OCI-LY7 (cell line): ENCODE data around the gene DNM2. TPM values are rescaled to one million over a fixed set of nuclear protein-coding genes. Genes with fewer than 3 reads are reported as not detected.

ENCODE experiments used
- BruUV-seq: library from RNA; stranded (reverse); fragments of 400-500 nt; replicated peaks from 2 replicates; lab custom pipeline; 2021; lab: Mats Ljungman, UMichigan
- CTCF ChIA-PET: fragments of 300-600 bp; sonication (Branson Sonifier 250); formaldehyde crosslinking; loops from one replicate; lab custom pipeline; 2022; ENCODE audit warnings: antibody characterized with exemption; ENCODE audit not compliant: unreplicated experiment; lab: Charles Lee
- POLR2A ChIA-PET: fragments of 300-600 bp; sonication (Branson Sonifier 250); formaldehyde crosslinking; loops from one replicate; lab custom pipeline; 2022; ENCODE audit warnings: antibody characterized with exemption; lab: Charles Lee
- DNase-seq: peaks from one replicate; pipeline ENCODE4 v3.0.0-alpha.2; 2015; ENCODE audit warnings: low spot score
- H2AFZ ChIP-seq: fragments of 200-600 bp; sonication (generic), shearing (Covaris generic); 2 replicates; pipeline ENCODE4 v1.6.1; 2014; ENCODE audit warnings: mild to moderate bottlenecking, antibody characterized with exemption, low read length, moderate library complexity
- H3K27ac ChIP-seq: fragments of 200-600 bp; sonication (generic); 2 replicates; pipeline ENCODE4 v1.5.1; 2014; ENCODE audit warnings: mixed run types, low read depth, mild to moderate bottlenecking, moderate library complexity, low read length, inconsistent platforms; ENCODE audit not compliant: poor library complexity, severe bottlenecking
- H3K36me3 ChIP-seq: fragments of 200-600 bp; sonication (generic); 2 replicates; pipeline ENCODE4 v1.6.1; 2014; ENCODE audit warnings: mild to moderate bottlenecking, antibody characterized with exemption, low read length, moderate library complexity, mixed read lengths; ENCODE audit not compliant: insufficient read depth
- H3K4me1 ChIP-seq: fragments of 200-600 bp; sonication (generic); 2 replicates; pipeline ENCODE4 v1.5.1; 2014; ENCODE audit warnings: mild to moderate bottlenecking, low read length; ENCODE audit not compliant: insufficient read depth, poor library complexity, severe bottlenecking
- H3K4me2 ChIP-seq: fragments of 200-600 bp; sonication (generic); 2 replicates; pipeline ENCODE4 v1.6.1; 2014; ENCODE audit warnings: mild to moderate bottlenecking, low read length
- H3K4me3 ChIP-seq: fragments of 200-600 bp; sonication (generic); 2 replicates; pipeline ENCODE4 v1.5.1; 2014; ENCODE audit warnings: mild to moderate bottlenecking, low read depth, low read length; ENCODE audit not compliant: poor library complexity, severe bottlenecking
- H3K79me2 ChIP-seq: fragments of 200-600 bp; sonication (generic); 2 replicates; pipeline ENCODE4 v1.6.1; 2016; ENCODE audit warnings: low read depth, mild to moderate bottlenecking, low read length, moderate library complexity, mixed read lengths; ENCODE audit not compliant: insufficient read depth
- H3K9me2 ChIP-seq: fragments of 200-600 bp; sonication (generic); 2 replicates; pipeline ENCODE4 v1.6.1; 2016; ENCODE audit warnings: mild to moderate bottlenecking, low read length, mixed read lengths; ENCODE audit not compliant: insufficient read depth
- H3K9me3 ChIP-seq: fragments of 200-600 bp; sonication (generic); 2 replicates; pipeline ENCODE4 v1.6.1; 2014; ENCODE audit warnings: mild to moderate bottlenecking, mixed run types, low read length, mixed read lengths
- H4K20me1 ChIP-seq: fragments of 200-600 bp; sonication (generic); 2 replicates; pipeline ENCODE4 v1.6.1; 2014; ENCODE audit warnings: mild to moderate bottlenecking, antibody characterized with exemption, low read length, moderate library complexity, mixed read lengths; ENCODE audit not compliant: insufficient read depth
- EZH2phosphoT487 ChIP-seq: fragments of 200-600 bp; sonication (generic); IDR thresholded peaks from 2 replicates; pipeline ENCODE4 v1.6.1; 2018; ENCODE audit warnings: low read depth, borderline replicate concordance, mild to moderate bottlenecking, mixed run types, antibody characterized with exemption, low read length, moderate library complexity, mixed read lengths
- intact Hi-C: fragments of 100-400 bp; cut with micrococcal nuclease; formaldehyde crosslinking; loops from one replicate; pipeline ENCODE4 v1.10.0; 2022; ENCODE audit not compliant: unreplicated experiment
- total RNA-seq, 2 experiments: library from RNA; depleted of rRNA in 1 of 2; stranded (reverse); fragments of >200 nt in 1 of 2; shearing (Covaris generic) in 1 of 2; gene quantifications; 2 replicates each; pipeline ENCODE4 v1.2.3, GENCODE V29; 2014 to 2022
- TF ChIP-seq, protein P1 (sequence below): fragments of 200-600 bp; sonication (generic); conservative IDR thresholded peaks from 2 replicates; pipeline ENCODE4 v1.5.1; 2014; ENCODE audit warnings: mild to moderate bottlenecking, antibody characterized with exemption, low read length, moderate library complexity, mixed read lengths

Gene DNM2
- total RNA-seq, 2 experiments from 2014 or later, result 139 to 165 TPM

DNA sequence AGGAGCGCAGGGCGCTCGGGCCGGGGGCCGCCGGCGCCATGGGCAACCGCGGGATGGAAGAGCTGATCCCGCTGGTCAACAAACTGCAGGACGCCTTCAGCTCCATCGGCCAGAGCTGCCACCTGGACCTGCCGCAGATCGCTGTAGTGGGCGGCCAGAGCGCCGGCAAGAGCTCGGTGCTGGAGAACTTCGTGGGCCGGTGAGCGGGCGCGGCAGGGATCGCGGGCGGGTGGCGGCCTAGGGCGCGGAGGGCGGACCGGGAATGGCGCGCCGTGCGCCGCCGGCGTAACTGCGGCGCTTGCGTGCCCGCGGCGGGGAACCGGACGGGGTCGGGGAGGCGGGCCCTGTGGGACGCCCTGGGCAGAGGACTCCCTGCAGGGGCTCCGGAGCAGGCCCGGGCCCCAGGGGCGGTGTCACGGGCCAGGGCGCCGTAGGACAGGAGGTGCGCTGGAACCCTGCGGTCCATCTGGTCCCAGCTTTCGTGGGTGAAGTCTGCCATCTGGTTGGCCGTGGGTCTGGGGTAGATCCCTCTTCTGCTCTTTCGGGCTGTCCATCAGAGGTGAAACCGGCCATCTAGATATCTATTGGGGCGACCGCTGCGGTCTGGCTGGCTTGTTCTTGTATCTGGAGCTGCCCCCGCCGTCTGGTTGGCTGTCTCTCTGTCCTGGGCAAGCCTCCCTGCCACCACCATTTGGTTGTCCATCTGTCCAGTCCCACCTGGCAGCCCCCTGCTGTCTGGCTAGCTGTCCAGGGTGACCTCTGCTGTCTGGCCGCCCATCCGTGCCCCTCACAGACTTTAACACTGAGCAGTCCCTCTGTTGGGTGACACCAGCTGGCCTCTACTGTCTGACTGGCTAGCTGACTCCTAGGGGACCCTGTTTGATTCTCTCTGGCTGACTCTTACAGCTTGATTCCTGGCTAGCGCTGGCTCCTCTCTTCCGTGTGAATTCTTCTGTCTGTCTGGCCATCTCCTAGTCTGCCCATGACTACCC is 622 bp downstream of the DNM2 start:
- peak overlapping the region; percentile 94 for H3K4me3 ChIP-seq
- H3K4me1 ChIP-seq, result peaks cover 13% of the 10 kb centered on the region
- peaks cover 52% of the 10 kb centered on the region for H3K79me2 ChIP-seq
- no peak for TF ChIP-seq EZH2phosphoT487
- TF ChIP-seq, protein P1, sequence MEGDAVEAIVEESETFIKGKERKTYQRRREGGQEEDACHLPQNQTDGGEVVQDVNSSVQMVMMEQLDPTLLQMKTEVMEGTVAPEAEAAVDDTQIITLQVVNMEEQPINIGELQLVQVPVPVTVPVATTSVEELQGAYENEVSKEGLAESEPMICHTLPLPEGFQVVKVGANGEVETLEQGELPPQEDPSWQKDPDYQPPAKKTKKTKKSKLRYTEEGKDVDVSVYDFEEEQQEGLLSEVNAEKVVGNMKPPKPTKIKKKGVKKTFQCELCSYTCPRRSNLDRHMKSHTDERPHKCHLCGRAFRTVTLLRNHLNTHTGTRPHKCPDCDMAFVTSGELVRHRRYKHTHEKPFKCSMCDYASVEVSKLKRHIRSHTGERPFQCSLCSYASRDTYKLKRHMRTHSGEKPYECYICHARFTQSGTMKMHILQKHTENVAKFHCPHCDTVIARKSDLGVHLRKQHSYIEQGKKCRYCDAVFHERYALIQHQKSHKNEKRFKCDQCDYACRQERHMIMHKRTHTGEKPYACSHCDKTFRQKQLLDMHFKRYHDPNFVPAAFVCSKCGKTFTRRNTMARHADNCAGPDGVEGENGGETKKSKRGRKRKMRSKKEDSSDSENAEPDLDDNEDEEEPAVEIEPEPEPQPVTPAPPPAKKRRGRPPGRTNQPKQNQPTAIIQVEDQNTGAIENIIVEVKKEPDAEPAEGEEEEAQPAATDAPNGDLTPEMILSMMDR, result no peak
- H3K4me2 ChIP-seq, result peak overlapping the region; percentile 87
- peak overlapping the region; percentile 66 for H3K27ac ChIP-seq
- peak; percentile 63 for DNase-seq
- H4K20me1 ChIP-seq, result peaks cover 15% of the 10 kb centered on the region
- no peaks in the 10 kb centered on the region for H3K9me2 ChIP-seq
- no peaks in the 10 kb centered on the region for H3K9me3 ChIP-seq
- intact Hi-C loops, result no loop called here
- peak overlapping the region; percentile 52; the same call in 1 of the 2 replicates for H2AFZ ChIP-seq
- POLR2A ChIA-PET, result interaction anchor here (0.5 to 1.6 kb wide), 9 partner anchors 9 to 877 kb away, joined by 3 to 11 read pairs (median 3); partner anchors contain the start of gene TMED1
- BruUV-seq, result no TSS peak
- H3K36me3 ChIP-seq, result peaks cover 30% of the 10 kb centered on the region
- CTCF ChIA-PET, result interaction anchor here (0.6 to 1.6 kb wide), 4 partner anchors 51 to 146 kb away, joined by 4 to 7 read pairs (median 4); no protein-coding TSS in a partner anchor

DNA sequence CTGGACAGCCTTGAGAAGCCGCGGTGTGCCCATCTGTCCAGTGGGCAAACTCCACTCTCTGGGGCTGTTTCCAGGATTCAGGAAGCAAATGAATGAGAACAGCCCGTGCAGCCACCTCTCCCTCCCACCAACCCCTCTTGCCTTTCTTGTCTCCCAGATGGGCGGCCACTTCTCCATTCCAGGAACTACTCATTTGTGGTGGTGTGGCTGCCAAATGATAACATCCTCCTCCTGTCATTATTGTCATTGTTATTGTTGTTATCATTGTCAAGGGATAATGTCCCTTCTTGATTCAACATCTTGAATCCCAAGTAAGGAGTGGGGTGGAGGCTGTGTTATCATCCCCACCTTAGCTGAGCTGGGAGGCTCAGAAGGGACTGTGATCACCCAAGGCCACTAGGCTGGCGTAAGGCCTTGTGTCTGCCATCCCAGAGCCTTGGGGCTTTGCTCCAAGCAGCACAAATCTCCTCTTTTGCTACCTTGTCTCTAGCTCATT is 1.6 kb downstream of the DNM2 start:
- peaks cover 15% of the 10 kb centered on the region for H4K20me1 ChIP-seq
- H2AFZ ChIP-seq, result no peak overlapping the region
- H3K4me2 ChIP-seq, result peak overlapping the region; percentile 87
- intact Hi-C loops, result no loop called here
- peak overlapping the region; percentile 94 for H3K4me3 ChIP-seq
- POLR2A ChIA-PET, result interaction anchor here (0.5 to 0.9 kb wide), 2 partner anchors 8 to 114 kb away, joined by 3 read pairs; no protein-coding TSS in a partner anchor
- DNase-seq, result no peak
- H3K4me1 ChIP-seq, result peaks cover 13% of the 10 kb centered on the region
- no peaks in the 10 kb centered on the region for H3K9me2 ChIP-seq
- peaks cover 29% of the 10 kb centered on the region for H3K36me3 ChIP-seq
- BruUV-seq, result no TSS peak
- peaks cover 62% of the 10 kb centered on the region for H3K79me2 ChIP-seq
- H3K9me3 ChIP-seq, result no peaks in the 10 kb centered on the region
- CTCF ChIA-PET, result interaction anchor here (0.6 to 0.9 kb wide), 2 partner anchors 50 to 116 kb away, joined by 3 to 4 read pairs; partner anchors contain the start of gene TMED1
- H3K27ac ChIP-seq, result no peak overlapping the region
- TF ChIP-seq, protein P1, result no peak
